HG02885 (cell line): ENCODE results near the gene TAS1R3.
"Not testable (repeated sequence)": the region's sequence is repeated elsewhere in the genome, so short reads cannot be mapped to it uniquely, and the experiment has no call there.

Experiments used
- ATAC-seq: cut with Tn5 transposase; IDR thresholded peaks from one replicate; pipeline ENCODE4 v1.9.1; 2021; ENCODE audit warnings: mild to moderate bottlenecking; ENCODE audit not compliant: unreplicated experiment, poor library complexity

Gene TAS1R3

DNA sequence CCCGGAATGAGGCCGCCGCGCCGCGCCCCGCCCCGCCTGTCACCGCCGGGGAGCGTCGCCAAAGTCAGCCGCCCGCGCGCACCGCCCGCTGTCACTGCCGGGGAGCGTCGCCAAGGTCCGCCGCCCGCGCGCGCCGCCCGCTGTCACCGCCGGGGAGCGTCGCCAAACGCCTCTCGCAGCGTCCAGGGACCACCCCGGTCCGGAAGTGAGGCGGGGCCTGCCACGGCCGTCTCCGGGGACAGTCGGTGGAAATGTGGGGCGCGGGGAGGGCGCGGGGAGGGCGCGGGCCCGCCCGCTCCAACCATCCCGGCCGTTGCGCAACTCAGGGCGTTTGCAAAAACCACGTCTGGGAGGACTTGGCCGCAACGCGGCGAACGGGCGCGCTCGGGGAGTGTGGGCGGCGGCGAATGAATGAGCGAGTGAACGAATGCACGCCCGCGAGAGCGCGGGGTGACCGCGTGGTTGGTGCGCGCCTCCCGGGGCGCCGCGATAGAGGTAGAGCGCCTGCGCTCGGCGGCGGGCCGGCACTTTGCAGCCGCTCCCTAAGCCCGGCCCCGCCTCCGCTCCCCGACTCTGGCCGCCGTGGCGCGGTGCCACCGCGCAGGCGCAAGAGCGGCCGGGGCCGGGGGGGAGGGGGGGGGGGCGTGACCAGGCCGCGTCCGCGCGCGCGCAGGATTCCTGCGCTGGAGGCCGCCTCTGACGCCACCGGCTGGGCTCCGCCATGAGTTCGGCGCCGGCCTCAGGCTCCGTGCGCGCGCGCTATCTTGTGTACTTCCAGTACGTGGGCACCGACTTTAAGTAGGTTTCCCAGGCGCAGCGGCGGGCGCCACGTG is 22.9 kb upstream of the TAS1R3 start, which contains the start of the genes ACAP3 and PUSL1:
ACAP3 (minus strand) TSS at position 8 of the 833 bp plus-strand sequence. CDS start 115 bp downstream, outside the sequence.
PUSL1 (plus strand) TSS at position 675 of the 833 bp plus-strand sequence; CDS start at position 722, 47 bp downstream.
- peak; percentile 69 for ATAC-seq

- ATAC-seq, result no peak
Measured at GRCh38 chr1:1308756-1309250, 22.3 kb upstream of the TAS1R3 start.

DNA sequence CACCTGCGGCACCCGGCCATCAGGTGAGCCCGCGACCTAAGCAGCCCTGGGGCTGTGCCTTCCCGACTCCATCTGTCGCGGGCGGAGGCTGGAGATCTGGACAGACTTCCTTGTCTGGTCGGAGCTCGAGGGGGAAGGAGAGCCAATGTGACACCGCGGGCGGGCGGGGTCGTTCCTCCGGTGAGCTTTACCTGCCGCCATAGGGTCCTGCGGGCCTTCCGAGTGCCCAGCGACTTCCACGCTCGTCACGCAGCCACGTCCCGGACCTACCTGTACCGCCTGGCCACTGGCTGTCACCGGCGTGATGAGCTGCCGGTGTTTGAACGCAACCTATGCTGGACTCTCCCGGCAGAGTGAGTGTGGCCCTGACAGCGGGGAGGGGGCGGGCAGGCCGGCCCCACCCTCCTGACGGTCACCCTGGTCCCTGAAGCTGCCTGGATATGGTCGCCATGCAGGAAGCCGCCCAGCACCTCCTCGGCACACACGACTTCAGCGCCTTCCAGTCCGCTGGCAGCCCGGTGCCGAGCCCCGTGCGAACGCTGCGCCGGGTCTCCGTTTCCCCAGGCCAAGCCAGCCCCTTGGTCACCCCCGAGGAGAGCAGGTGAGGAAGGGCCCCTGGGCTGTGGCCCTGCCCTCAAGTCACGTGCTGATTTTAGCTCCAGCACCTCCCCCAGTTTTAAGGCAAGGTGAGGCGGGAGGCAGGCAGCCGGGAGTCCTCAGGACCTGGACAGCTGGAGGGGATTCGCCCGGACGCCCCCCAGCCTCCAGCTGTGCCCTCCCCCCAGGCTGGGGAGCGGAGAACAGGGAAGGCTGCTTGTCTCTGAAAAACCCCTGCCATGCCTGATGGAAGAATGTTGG is 21.6 kb upstream of the TAS1R3 start:
- no peak for ATAC-seq

- no peak for ATAC-seq
Measured at GRCh38 chr1:1310109-1310385, 21.0 kb upstream of the TAS1R3 start.

GRCh38 chr1:1310476-1311053 is 20.5 kb upstream of the TAS1R3 start:
- no peak for ATAC-seq

DNA sequence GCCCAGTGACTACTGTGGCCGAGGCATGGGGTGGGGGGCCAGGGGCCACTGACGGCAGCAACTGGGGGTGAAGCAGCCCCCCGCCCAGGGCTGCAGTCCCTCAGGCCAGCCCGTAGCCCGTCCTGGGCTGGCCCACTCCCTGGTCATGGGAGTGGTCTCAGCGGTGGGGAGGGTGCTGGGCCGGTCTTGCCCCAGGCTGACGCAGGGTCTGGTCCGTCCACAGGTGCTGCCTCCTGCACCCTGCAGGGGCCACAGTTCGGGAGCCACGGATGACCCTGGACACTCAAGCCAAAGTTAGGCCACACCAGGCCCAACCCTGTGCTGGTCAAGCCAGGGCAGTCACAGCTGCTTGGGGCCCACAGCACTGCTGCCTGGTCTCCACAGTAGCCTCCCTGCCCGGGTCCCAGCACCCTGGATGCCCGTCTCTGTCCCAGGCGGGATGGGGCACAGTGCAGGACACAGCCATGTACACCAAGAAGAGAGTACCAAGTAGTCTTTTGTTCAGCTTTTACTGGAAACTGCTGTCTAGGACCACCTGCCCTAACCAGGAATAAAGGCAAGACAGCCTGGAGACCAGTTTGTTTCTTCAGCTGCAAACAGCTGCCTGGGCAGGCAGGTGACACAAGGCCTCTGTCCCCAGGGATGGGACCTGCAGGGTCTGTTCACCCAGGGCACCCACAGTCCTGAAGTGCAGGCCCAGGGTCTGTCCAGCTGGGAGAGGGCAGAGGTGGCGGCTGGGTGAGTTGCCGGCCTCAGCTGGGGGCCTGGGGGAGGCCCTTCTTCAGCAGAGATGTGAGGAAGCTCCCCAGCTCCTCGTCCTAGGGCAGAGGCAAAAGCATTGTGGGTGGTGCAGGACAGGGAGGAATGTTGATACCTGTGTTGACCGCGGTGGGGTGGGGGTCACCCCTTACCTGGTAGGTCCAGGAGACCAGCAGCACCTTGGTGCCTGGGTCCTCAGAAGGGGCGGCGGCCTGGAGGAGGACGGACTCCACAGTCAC is 19.7 kb upstream of the TAS1R3 start:
- no peak for ATAC-seq

GRCh38 chr1:1312450-1313314 is 18.4 kb upstream of the TAS1R3 start:
- no peak for ATAC-seq

DNA sequence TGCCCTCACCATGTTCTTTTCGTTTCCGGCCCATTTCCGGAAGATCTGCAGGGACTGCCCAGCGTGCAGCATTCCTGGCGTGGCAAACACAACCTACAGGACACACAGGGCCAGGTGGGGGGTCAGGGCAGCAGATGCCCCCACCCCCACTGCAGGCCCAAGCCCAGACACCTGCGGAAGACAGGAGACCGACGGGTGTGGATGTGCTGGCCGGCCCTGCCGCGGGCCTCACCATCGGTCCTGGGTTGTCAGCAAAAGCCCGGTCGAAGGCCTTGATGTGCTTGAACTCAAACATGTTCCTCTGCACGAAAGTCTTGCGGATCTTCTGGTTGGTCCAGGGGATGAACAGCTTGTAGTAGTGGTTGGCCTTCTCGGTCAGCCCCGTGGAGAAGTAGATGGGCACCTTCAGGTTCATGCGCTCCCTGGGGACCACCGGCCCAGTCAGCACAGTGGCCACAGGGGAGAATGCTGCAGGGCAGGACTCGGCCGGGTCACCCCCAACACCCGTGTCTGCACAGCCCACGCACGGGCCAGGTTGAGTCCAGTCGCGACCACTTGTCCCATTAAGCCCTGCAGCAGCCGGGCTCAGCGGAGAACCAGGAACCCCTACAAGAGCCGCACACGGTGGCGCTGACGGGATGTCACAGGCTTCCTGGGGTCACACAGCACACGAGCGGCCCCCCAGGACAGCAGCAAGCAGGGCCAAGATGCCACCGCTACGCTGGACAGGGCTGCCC is 17.4 kb upstream of the TAS1R3 start:
- ATAC-seq, result no peak

GRCh38 chr1:1314237-1314586 is 16.9 kb upstream of the TAS1R3 start:
- ATAC-seq, result no peak

DNA sequence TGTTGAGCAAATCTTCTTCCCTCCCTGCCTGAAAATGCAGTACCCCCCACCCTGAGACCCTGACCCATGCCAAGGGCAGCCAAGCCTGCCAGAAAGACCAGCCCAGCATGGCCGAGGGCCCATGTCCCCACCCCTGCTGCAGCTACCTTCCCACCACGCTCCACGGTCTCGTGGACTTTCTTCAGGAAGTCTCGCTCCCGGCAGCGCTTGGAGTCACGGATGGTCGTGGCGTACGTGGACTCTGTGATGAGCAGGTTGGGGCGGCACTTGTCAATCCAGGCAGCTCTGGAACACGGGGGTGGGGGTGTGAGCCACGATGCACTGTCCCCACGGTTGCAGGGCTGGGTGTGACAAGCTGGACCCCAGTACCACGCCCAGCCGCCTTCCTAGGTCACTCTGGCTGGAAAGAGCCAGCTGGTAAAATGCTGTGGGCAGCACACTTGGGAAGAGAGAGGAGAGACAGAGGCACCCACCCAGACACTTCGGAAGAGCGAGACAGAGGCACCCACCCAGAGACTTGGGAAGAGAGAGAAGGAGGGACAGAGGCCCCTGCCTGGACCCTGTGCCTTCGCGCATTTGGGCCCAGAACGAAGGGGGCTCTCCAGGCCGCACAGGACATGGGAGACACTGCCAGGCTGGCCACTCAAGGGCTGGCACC is 16.3 kb upstream of the TAS1R3 start:
- ATAC-seq, result no peak

DNA sequence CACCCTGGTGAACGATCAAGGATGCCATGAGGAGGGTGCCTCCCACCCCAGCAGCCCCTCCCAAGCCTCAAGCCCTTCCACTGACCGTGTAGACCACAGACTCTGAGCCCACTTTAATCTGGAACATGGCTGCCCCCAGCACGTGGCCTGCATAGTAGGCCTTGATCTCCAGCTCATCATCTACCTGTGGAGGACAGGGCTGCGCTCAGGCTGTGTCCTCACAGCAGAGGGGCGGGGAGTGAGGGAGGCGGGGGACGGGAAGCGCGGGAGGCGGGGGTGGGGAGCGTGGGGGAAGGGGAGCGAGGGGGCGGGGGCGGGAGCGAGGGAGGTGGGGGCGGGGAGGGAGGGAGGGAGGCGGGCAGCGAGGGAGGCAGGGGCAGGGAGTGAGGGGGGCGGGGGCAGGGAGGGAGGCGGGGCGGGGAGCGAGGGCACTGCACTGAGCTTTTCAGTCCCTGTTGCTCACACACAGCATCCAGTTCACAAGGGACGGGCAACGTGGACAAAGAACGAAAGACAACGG is 15.6 kb upstream of the TAS1R3 start:
- ATAC-seq, result no peak

GRCh38 chr1:1316199-1316598 is 14.9 kb upstream of the TAS1R3 start:
- not testable (repeated sequence) for ATAC-seq

- ATAC-seq, result no peak
Measured at GRCh38 chr1:1317420-1317819, 13.7 kb upstream of the TAS1R3 start.

DNA sequence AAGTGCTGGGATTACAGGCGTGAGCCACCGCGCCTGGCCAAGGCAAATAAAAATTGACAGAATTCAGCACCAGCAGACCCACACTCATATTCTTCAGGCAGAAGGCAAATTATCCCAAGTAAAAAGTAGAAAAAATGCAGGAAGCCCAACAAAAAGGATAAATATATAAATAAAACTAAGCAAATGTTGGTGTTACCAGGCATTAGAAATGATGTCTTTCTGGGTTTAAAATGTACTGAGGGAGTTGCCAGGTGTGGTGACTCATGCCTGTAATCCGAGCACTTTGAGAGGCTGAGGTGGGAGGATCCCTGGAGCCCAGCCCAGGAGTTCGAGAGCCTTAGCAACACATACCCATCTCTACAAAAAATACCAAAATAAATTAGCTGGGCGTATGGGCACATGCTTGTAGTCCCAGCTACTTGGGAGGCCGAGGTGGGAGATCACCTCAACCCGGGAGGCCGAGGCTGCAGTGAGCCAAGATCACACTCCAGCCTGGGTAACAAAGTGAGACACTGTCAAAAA is 12.9 kb upstream of the TAS1R3 start:
- ATAC-seq, result no peak

DNA sequence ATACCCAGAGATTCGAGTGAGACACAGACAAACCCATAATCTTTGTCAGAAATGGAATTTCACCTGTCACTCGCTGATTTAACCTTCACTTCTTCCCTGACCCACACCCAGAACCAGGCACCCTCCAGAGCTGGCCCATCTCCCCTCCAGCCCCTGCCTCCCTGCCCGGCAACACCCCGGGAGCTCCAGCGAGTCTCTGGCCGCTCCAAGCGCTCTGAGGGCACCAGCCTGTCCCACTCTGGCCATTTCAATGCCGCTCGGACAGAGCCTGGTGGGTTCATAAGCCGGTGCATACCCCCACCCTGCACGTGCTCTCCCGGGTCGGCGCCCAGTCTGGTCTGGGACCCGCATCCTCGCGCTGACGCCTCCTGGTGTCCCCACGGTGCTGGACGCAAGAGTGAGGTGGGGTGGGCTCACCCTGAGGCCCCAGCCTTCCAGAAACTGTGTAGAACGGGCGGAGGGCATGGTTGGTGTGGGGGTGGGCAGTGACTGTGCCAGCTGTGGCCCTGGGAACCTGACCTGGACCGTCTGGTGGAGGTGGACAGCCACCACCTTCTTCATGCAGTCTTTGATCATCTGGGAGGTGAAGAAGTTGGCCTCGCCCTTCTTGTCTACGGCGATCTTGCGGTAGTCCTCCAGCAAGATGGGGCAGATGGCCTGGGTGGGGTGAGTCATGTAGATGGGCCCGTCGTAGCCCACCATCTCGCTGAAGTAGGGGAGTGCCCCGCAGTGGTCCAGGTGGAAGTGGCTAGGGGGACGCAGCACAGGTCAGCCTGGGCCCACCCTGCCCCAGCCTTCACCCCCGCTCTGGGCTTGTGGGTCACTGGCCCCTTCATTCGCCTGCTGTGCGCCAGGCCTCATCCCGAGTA is 12.1 kb upstream of the TAS1R3 start:
- no peak for ATAC-seq

DNA sequence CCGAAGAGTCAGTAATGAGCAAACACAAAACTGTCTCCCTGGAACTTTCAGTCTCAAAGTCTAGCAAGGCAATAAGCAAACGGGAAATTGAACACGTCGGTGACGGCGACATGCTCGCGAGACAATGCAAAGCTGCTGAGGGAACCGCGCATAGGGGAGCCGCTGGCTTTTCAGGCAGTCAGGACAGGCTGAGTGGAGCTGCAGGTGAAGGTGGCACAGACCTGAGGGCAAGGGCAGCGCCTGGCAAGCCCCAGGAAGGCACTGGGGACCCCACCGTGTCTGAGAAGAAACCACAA is 11.5 kb upstream of the TAS1R3 start:
- ATAC-seq, result no peak
